Inferior parietal cortex (tissue), 1 donor: ENCODE results near the gene APBA3.

Experiments
- DNase-seq: peaks from one replicate; pipeline ENCODE4 v3.0.0-alpha.2; 2016; ENCODE audit errors: extremely low spot score

APBA3 gene, protein sequence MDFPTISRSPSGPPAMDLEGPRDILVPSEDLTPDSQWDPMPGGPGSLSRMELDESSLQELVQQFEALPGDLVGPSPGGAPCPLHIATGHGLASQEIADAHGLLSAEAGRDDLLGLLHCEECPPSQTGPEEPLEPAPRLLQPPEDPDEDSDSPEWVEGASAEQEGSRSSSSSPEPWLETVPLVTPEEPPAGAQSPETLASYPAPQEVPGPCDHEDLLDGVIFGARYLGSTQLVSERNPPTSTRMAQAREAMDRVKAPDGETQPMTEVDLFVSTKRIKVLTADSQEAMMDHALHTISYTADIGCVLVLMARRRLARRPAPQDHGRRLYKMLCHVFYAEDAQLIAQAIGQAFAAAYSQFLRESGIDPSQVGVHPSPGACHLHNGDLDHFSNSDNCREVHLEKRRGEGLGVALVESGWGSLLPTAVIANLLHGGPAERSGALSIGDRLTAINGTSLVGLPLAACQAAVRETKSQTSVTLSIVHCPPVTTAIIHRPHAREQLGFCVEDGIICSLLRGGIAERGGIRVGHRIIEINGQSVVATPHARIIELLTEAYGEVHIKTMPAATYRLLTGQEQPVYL

GRCh38 chr19:3761382-3762129, at the start of gene APBA3:
APBA3 (minus strand) TSS chr19:3761692; CDS start chr19:3760264, 1,428 bp downstream.
- DNase-seq = peak; percentile 96

DNA sequence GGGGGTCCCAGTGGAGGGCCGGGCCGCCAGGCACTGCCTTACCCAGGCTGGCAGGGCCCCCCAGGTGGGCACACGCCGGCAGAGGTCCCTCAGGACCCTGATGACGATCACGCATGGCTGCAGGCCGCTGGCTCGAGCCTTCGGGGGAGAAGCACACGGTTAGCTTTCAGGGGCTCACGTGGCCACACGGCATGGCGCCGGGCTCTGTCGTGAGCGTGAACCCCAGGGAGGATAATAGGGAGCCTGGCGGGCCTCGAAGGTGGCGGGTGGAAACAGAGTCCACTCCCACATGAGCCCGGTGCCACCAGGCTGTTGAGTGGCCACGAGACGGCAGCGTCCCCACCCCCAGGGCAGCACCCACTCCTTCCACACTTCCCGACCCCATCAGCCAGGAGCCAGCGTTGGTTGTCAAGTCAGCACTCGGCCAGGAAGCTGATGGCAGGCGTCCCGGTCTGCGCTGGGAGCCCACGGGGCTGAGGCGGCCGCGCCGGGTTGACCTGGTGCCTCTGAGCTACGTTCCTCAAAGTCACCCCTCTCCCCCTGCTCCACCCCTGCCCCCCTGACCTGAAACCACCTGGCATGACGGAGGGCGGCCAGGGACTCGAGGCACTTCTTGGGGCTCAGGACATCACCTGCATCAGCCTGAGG, 49.3 kb upstream of the APBA3 start:
- DNase-seq = no peak

DNA sequence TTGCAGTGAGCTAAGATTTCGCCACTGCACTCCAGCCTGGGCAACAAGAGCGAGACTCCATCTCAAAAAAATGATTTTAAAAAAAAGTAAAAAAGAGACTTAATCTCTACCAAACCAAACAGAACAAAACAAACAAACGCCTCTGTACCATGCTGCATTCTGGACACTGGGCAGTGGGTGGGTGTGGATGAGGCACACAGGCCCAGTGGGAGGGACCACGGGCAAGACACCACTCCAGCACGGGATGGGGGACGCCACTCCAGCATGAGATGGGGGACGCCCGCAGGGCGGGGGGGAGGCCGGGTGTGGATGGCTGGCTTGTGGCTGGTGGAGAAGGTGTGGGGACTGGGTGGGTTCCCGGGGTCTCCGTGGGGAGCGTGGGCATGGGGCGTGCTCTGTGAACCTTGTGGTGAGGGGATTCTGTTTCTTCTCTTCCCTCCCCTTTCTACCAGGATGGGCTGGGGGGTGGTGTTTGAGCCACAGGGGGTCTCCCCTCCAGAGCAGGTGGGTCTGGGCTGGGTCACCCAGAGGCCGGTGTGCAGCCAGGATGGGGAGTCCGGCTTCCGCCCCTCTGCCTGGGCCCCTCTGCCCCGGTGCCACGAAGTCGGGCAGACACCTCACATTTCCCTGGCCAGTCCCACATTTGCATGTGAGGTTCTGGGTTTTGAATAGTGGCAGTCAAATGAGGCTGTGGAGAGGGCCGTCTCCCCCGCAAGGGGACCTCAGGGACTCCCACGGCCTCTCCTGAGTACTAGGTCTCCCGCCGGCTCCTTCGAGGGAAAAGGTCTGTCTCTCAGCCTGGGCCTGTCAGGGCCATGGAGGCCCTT, 48.6 kb upstream of the APBA3 start:
- no peak for DNase-seq

- no peak for DNase-seq
Observed at GRCh38 chr19:3808420-3809143, 47.1 kb upstream of the APBA3 start.

DNA sequence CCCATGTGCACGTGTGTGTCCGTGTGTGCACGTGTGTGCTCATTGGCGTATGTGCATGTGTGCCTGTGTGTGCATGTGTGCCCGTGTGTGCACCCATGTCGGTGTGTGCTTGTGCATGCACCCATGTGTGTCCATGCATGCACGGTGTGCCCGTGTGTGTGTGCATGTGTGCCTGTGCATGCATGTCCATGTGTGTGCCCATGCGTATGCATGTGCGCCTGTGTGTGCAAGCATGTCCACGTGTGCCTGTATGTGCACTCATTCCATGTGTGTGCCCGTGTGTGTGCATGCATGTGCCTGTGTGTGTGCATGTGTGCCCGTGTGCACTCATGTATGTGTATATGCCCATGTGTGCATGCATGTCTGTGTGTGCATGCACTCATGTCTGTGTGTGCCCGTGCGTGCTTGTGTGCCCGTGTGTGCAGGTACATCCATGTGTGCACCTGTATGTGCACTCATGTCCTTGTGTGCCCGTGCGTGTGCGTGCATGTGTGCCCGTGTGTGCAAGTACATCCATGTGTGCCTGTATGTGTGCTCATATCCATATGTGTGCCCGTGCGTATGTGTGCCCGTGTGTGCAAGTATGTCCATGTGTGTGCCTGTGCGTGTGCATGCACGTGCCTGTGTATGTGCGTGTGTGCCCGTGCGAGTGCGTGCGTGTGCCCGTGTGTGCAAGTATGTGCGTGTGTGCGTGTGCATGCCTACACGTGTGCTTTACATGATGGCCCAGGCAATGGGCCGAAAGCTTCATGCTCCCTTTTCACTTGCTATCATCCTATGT, 46.3 kb upstream of the APBA3 start:
- no peak for DNase-seq

- DNase-seq = no peak
Observed at GRCh38 chr19:3807131-3807480, 45.6 kb upstream of the APBA3 start.

DNA sequence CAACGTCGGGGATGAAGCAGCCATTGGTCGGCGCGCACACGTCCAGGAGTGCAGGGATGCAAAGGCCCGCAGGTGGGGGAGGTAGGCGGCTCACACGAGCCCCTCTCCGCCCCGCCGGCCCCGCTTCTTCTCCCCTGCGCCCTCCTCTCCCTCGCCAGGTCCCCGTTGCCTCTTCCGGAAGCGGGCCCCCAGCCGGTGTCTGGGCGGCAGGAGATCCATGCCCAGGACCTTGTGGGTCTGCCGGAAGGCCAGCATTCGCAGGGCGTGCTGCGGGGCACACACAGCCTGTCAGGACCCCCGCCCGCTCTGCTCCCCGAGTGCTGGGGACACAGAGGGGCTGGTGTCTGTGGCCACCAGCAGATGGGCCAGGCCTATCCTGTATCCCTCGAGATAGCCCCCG, 44.4 kb upstream of the APBA3 start:
- DNase-seq = no peak

DNA sequence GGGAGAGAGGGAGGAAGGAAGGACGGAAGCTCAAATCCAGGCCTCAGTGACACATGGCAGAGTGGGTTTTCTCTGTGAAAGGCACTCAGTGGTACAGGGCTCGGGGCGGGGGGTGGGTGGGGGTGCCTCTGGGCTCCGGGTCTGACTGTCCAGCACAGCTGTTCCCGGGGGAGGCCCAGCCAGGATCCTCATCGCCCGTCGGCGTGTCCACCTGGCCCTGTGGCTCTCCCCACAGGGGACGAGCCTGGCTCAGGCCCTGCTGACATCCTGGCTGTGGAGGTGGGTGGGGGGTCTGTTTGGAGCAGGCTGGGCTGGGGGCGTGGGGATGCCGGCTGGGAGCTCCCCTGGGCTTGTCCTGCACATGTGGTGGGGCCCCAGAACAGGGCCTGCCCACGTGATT, 42.9 kb upstream of the APBA3 start:
- no peak for DNase-seq

- DNase-seq = no peak
Observed at GRCh38 chr19:3803986-3804385, 42.5 kb upstream of the APBA3 start.

DNA sequence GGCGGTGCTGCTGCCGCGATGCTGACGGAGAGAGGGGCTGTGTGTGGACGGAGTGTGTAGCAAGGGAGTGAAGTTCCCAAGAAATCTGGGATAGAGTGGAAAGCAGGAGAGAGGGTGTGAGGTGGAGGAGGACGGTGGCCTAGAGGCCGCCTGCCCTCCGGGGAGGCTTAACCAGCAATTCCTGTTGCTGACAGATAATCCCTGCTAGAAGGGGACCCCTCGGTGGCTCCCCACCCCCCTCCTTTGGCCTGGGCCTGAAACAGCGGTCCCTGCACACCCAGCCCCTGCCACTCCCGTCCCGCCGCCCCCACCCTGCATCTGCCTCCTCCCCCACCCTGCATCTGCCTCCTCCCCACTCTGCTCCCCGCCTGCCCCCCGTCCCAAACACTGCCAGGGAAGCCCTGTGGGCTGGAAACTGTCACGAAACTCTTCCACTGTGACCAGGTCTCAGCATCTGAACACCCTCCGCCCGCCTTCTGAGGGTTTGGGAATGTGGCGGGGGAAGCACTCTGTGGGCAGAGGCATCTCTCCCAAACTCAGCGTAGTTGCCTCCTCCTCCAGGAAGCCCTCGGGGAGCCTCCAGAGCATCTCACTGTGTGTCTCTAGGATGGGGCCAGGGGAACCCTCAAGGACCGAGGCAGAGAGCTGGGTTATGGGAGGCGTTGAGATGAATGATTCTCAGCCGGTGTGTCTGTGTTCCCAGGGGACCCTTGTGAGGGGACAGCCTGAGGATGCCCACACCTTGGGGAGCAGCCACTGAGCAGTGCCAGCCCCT, 41.8 kb upstream of the APBA3 start:
- DNase-seq = no peak

DNA sequence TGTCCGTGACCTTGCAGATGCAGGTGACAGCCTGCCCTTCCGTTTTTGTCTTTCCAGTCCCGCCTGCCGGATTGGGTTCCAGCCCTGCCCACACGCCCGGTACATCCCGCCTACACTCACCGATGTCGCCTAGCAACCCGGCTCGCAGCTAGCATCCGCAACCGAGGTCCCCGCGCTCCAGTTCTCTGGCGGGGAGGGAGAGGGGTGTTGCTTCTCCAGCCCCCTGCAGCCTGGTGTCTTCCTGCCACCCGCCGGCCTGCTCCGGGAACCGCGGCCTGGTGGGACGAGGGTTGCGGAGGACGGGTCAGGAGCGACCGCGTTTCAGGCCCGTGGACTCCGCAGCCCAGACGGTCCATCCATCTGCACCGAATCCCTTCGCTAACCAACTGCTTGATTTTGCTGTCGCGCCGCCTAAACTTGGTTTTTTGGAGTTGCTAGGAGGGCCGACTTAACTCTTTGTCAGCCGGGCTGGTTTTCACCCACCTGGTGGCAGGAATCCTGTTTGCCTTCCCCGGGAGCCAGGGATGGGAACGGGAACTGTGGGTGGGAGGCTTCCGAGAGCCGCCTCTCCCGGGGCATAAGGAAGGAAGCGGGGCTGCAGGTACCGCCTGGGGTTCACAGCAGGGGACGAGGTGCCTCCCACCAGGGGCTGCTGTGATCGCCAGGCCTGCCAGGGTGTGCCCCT, 40.1 kb upstream of the APBA3 start:
- DNase-seq = peak; percentile 34

DNA sequence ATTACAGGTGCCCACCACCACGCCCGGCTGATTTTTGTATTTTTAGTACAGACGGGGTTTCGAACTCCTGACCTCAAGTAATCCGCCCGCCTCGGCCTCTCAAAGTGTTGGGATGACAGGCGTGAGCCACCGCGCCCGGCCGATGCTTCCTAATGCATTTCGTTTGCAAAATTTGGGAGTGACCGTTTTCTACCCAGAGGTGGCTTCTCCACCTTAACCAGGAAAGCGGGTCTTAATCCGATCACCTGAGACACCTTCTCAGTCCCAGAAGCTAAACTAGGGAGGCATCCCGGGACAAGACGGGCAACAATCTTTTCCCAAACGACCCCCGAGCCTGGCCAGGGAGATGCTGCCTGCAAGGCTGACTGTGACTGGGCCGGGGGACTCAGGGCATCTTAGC, 39.5 kb upstream of the APBA3 start:
- DNase-seq = peak; percentile 17

DNA sequence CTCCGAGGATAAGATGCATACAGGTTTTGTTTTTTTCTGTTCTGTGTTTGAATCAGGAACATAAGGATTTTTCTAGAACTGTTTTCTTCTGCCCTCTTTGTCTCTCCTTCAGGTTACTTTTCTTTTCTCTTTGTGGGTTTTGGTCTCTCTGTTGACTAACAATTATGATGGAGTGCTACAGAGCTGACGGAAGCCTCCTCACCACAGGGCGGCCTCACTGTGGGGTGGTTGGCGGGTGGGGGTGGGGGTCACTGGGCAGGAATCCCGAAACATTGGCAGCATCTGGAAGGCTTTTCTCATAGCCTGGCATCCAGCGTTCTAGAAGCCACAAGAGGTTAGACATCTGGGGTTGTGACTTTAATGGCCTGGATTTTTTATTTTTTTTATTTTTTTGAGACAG, 36.6 kb upstream of the APBA3 start:
- DNase-seq = no peak

DNA sequence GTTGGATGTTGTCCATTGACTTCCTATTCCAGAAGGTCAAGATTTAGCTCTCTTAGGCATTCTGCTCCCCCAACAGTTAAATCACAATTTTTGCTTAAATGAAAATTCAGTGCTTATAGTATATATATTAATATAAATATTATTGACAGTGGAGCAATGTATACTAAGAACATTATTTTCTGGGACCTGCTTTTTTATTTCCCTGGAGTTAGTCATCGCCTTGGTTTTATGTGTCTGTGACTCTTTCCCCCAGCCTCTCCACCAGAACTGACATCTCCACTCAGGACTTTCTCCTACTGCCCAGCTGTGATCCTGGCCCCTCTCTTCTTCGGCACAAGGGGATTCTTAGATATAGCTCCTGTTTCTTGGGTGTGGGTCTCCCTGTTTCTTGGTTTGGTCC, 34.9 kb upstream of the APBA3 start:
- DNase-seq = no peak

DNA sequence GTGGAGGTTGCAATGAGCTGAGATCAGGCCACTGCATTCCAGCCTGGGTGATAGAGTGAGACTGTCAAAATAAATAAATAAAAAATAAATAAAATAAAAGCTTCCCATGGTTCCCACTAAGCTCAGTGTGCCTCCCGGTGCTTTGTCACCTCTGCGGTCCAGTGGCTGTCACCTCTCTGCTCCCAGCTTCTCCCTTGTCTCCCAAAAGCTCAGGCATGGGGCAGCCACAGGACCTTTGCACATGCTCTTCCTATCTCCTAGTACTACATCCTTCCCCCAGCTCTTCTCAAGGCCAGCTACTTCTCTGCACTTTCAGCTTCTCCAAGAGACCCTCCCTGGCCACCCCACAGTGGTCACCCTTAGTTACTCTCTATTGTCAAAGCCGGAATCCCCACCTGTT, 32.3 kb upstream of the APBA3 start:
- DNase-seq = no peak

DNA sequence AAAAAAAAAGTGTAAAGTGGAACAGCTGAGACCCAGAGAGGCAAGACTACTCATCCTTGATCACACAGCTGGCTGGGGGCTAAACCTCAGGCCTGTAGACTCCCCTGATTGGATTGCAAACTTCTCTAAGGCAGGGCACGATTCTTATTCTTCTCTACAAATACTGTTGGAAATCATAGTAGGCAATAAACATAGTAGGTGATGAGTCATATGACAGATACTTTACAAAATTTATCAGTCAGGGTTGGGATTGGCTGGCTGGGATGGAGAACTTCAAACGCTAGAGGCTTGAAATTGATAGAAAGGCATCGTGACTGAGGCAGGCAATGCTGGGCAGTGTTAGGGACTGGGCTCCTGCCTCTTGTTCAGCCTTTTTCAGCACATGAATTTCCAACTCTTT, 30.6 kb upstream of the APBA3 start:
- no peak for DNase-seq

DNA sequence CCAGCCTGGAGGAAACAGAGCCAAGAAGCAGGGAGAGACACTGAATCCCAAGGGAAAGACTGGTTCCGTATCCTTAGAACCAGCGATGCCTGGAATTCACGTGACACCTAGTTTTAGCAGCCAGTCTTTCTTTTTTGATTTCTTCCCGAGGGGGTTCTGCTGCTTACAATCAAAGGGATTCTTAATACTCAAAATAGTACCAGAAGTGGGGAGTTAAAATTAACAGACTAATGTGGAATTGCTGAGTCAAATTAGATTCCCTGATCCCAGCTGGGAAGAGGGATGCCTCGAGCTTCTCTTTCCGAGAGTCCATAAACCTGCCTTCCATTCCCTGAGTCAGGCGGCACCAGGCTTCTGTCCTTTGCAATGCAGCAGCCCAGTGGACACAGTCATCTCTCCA, 29.4 kb upstream of the APBA3 start:
- no peak for DNase-seq

- no peak for DNase-seq
Observed at GRCh38 chr19:3790209-3790734, 28.8 kb upstream of the APBA3 start.
